Coronary artery (tissue), 2 donors: ENCODE data around the gene C16orf46.

ENCODE experiments used
- DNase-seq: peaks from one replicate; pipeline ENCODE4 v3.0.0-alpha.2; 2017; ENCODE audit warnings: low spot score
- H3K27ac ChIP-seq, 2 donors: fragments of 200-600 bp; sonication (generic); one replicate each; pipeline ENCODE4 v1.5.1; 2016 to 2019
- H3K4me3 ChIP-seq: fragments of 200-600 bp; sonication (generic); 2 replicates; pipeline ENCODE4 v1.5.1; 2016; ENCODE audit warnings: mild to moderate bottlenecking, moderate library complexity
- TF ChIP-seq, protein P1 (sequence below): fragments of 200-600 bp; sonication (generic); IDR thresholded peaks from one replicate; pipeline ENCODE4 v1.5.1; 2019; ENCODE audit warnings: antibody characterized with exemption

C16orf46 gene

DNA sequence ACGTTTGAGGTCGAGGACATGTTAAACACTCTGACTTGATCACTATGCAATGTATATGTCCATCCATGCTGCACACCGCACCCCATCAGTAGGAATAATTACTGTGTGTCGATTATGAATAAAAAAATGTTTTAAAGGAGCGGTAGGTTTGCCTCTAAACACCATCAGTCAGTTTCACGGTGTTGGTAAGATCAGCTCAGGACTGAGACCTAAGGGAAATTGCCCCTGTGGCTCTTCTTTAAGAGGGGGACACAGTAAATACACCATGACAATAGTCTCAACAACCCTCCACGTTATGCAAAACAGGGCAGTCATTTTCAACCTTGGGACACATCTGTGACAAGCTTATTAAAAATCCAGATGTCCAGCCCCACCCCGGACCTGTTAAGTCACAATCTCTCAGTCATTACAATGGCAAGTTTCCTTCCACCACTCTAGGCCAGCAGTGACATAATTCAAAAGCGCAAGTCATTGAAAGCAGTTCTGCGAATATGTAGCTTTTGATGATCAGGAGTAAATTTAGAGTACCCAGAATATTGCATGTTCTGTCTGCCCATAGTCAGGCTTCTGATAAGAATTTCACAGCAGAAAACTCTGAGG lies 40.2 kb downstream of the C16orf46 start:
- TF ChIP-seq, protein P1, sequence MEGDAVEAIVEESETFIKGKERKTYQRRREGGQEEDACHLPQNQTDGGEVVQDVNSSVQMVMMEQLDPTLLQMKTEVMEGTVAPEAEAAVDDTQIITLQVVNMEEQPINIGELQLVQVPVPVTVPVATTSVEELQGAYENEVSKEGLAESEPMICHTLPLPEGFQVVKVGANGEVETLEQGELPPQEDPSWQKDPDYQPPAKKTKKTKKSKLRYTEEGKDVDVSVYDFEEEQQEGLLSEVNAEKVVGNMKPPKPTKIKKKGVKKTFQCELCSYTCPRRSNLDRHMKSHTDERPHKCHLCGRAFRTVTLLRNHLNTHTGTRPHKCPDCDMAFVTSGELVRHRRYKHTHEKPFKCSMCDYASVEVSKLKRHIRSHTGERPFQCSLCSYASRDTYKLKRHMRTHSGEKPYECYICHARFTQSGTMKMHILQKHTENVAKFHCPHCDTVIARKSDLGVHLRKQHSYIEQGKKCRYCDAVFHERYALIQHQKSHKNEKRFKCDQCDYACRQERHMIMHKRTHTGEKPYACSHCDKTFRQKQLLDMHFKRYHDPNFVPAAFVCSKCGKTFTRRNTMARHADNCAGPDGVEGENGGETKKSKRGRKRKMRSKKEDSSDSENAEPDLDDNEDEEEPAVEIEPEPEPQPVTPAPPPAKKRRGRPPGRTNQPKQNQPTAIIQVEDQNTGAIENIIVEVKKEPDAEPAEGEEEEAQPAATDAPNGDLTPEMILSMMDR, result no peak
- Histone ChIP-seq H3K27ac (peak overlapping the region; percentile 13 to 80), H3K4me3 (peak overlapping the region; percentile 97)
- DNase-seq, result no peak

DNA sequence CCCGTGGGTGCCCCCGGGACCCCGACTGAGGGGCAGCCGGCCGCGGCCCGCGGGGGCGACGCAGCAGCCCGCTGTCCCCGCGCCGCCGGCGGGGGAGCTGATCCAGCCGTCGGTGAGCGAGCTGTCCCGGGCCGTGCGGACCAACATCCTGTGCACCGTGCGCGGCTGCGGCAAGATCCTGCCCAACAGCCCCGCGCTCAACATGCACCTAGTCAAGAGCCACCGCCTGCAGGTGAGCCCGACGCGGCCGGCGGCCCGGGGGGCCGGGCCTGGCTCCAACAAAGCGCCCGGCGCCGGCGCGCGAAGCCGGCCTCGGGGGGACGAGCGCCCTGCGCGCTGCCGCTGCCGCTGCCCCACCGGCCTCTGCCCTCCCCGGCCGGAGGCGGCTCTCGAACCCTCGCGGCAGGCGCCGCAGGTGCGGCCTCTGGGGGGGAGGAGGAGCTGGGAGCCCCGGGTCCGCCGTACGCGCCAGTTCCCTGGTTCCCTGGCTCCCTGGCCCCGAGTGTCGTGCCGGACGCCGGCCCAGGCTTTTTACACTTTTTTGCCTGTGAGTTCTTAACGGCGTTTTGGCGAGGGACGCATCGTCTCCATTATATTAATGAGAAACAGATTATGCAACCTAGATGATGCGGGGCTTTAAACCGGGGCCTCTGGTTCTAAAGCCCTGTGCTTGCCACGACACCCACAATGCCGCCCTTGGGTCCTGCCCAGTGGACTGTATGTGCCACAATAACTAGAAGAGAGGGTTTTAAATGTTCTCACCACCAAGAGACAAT lies 40.9 kb downstream of the C16orf46 start:
- no peak for DNase-seq
- TF ChIP-seq, protein P1, result no peak
- Histone ChIP-seq H3K4me3 (peak overlapping the region; percentile 97), H3K27ac (peak overlapping the region; percentile 13 to 80)

DNA sequence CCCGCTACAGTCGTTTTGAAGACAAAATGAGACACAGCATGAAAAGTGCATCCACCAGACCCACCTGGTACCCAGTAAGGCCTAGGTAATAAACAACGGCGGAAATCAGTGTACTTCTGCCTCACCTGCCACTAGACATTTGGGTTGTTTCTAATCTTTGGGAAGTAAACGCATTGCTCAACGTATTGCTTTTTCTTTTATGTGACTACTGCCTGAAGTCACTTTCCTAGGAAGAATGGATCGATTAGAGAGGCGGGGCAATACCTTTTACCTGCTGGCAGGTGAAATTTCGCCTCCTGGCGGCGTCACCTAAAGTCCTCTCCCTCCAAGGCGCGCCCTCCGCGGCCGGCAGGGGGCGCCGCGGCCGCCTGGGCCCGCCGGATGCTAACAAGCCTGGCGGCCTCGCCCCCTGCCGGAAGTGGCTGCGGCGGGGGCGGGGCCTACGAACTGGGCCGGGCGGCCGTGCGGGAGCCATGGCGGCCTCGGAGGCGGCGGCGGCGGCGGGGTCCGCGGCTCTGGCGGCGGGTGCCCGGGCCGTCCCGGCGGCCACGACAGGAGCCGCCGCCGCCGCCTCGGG lies 41.6 kb downstream of the C16orf46 start, which contains the start of gene ATMIN:
Gene ATMIN, plus strand, starts transcription at position 445 of the 577 bp plus-strand sequence. Its CDS starts 29 bp downstream, at position 474.
- DNase-seq, result peak; percentile 79
- TF ChIP-seq, protein P1, result peak; percentile 90
- H3K4me3 ChIP-seq, result peak within 1 kb of the TSS; percentile 97
- peak within 1 kb of the TSS; percentile 13 to 80 for H3K27ac ChIP-seq

DNA sequence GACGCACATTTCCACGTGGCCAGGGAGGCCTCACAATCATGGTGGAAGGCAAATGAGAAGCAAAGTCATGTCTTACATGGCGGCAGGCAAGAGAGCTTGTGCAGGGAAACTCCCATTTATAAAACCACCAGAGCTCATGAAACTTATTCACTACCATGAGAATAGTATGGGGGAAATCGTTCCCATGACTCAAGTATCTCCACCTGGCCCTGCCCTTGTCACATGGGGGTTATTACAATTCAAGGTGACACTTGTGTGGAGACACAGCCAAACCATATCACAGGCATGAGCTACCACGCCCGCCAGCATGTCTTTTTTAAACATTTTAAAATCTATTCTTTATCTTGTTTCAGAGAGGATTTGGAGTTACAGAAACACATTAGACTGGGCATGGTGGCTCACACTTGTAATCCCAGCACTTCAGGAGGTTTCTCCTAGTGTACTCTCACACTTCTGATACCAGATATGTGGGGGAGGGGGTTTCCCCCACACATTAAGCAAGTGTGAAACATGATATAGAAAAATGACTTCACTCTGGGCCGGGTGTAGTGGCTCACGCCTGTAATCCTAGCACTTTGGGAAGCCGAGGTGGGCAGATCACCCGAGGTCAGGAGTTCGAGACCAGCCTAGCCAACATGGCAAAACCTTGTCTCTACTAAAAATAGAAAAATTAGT lies 47.0 kb downstream of the C16orf46 start:
- TF ChIP-seq, protein P1, result no peak
- no peak overlapping the region for H3K27ac ChIP-seq
- no peak for DNase-seq
- H3K4me3 ChIP-seq, result no peak overlapping the region

DNA sequence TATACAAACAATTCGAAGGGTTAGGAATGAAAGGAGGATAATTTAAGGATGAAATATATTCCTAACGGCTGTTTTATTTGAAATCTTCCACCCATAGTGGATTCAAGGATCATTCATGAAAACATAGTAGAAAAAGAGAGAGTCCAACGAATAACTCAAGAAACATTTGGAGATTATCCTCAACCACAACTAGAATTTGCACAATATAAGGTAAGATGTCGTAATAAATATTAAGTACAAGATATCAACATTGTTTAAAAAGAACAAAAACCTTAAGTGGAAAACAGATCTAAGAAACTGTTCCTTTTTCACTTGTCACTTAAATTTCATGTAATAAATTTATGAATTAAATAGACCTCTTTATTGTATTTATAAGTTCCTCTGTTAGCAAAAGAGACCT lies 50.6 kb downstream of the C16orf46 start:
- Histone ChIP-seq H3K27ac (no peak overlapping the region), H3K4me3 (no peak overlapping the region)
- no peak for DNase-seq
- TF ChIP-seq, protein P1, result no peak

DNA sequence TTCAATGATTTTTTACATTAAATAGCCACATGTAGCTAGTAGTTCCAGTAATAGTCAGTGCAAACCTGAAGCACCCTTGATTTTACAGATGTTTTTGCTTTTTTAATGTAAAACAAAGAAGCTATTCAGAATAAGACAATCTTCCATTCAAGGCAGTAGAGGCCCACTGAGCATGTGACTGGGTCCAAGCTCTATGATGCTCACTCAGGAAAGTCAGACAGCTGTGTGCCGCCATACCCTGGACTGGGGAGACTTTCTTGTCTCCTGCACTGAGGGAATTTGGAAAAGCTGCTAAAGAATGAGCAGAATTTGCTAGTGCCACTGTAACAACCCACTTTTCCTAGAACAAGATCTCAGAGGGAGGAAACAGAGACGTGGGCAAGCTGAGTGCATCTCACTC lies 58.5 kb downstream of the C16orf46 start:
- no peak overlapping the region for H3K4me3 ChIP-seq
- TF ChIP-seq, protein P1, result no peak
- no peak overlapping the region for H3K27ac ChIP-seq
- DNase-seq, result no peak
